ENCODE data around the gene ARMS2.

DNA sequence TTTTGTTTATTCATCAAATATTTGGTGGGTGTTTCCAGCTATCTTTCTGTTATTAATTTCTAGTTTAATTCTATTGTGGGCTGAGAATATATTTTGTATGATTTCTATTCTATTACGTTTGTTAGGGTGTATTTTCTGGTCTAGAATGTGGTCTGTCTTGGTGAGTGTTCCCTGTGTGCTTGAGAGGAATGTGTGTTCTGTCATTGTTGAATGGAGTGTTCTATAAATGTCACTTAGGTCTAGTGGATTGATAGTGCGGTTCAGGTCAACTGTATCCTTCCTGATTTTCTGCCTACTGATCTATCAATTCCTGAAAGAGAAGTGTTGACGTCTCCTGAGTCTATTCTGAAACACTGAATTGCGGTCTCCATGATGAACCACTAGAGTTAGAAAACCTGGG is 15.4 kb downstream of the ARMS2 start:
- TF ChIP-seq, protein P1, sequence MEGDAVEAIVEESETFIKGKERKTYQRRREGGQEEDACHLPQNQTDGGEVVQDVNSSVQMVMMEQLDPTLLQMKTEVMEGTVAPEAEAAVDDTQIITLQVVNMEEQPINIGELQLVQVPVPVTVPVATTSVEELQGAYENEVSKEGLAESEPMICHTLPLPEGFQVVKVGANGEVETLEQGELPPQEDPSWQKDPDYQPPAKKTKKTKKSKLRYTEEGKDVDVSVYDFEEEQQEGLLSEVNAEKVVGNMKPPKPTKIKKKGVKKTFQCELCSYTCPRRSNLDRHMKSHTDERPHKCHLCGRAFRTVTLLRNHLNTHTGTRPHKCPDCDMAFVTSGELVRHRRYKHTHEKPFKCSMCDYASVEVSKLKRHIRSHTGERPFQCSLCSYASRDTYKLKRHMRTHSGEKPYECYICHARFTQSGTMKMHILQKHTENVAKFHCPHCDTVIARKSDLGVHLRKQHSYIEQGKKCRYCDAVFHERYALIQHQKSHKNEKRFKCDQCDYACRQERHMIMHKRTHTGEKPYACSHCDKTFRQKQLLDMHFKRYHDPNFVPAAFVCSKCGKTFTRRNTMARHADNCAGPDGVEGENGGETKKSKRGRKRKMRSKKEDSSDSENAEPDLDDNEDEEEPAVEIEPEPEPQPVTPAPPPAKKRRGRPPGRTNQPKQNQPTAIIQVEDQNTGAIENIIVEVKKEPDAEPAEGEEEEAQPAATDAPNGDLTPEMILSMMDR (conservative IDR thresholded peaks at IDR 0.05; ENCODE audit: low read length) = no peak
- TF ChIP-seq EZH2phosphoT487 (IDR thresholded peaks at IDR 0.05; ENCODE audit: borderline replicate concordance) = no peak
